ENCODE data around the gene KPNA1.
"Not testable (repeated sequence)": the region's sequence is repeated elsewhere in the genome, so short reads cannot be mapped to it uniquely, and the experiment has no call there.

The KPNA1 gene

DNA sequence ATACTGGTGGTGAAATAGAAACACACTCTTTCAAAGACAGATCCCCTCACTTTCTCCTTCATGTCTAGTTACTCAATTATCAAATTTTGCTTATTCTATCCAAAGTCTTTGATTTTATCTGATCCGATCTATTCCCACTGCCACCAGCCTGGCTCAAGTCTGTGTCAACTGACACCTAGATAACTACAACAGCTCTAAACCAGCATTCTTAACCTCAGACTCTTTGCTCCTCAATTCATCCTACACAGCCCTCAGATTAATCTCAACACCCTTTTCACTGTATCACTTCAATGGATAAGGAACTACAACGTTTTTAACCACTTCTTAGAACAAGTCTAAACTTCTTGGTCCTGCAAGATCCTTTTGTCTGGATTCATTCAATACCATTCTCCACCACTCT is 9.1 kb downstream of the KPNA1 start:
- peaks cover 78% of the 10 kb centered on the region for H4K20me1 ChIP-seq (ENCODE audit: insufficient read depth, low read length)
- H3K4me1 ChIP-seq (ENCODE audit: low read length): 0 out of 2 replicates have a peak, but pooled peaks cover 5% of the 10 kb centered on the region
- H3K79me2 ChIP-seq (ENCODE audit: low read length): peaks cover 96% of the 10 kb centered on the region
- H3K9me3 ChIP-seq (ENCODE audit: insufficient read depth, low read length): no peaks in the 10 kb centered on the region
- H3K27ac ChIP-seq (ENCODE audit: low read length): no peak overlapping the region
- no peaks in the 10 kb centered on the region for H3K27me3 ChIP-seq (ENCODE audit: low read depth, low read length)
- peaks cover 12% of the 10 kb centered on the region for H3K36me3 ChIP-seq (replicated peaks; ENCODE audit: low read depth, low read length)
- H3K9ac ChIP-seq (ENCODE audit: low read length): no peak overlapping the region
- TF ChIP-seq, protein P1, sequence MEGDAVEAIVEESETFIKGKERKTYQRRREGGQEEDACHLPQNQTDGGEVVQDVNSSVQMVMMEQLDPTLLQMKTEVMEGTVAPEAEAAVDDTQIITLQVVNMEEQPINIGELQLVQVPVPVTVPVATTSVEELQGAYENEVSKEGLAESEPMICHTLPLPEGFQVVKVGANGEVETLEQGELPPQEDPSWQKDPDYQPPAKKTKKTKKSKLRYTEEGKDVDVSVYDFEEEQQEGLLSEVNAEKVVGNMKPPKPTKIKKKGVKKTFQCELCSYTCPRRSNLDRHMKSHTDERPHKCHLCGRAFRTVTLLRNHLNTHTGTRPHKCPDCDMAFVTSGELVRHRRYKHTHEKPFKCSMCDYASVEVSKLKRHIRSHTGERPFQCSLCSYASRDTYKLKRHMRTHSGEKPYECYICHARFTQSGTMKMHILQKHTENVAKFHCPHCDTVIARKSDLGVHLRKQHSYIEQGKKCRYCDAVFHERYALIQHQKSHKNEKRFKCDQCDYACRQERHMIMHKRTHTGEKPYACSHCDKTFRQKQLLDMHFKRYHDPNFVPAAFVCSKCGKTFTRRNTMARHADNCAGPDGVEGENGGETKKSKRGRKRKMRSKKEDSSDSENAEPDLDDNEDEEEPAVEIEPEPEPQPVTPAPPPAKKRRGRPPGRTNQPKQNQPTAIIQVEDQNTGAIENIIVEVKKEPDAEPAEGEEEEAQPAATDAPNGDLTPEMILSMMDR (IDR thresholded peaks at IDR 0.05; ENCODE audit: low read depth, low read length): no peak
- TF ChIP-seq EZH2phosphoT487 (IDR thresholded peaks at IDR 0.05; ENCODE audit: low read depth): no peak
- H3K4me2 ChIP-seq (ENCODE audit: low read length): no peak overlapping the region
- H2AFZ ChIP-seq (ENCODE audit: low read depth, low read length): no peak overlapping the region
- no peak overlapping the region for H3K4me3 ChIP-seq (ENCODE audit: low read length)

GRCh38 chr3:122502941-122503340 is 11.8 kb downstream of the KPNA1 start:
- no peak overlapping the region for H3K9ac ChIP-seq (ENCODE audit: low read length)
- no peaks in the 10 kb centered on the region for H3K9me3 ChIP-seq (ENCODE audit: insufficient read depth, low read length)
- H3K4me3 ChIP-seq (ENCODE audit: low read length): no peak overlapping the region
- H3K27ac ChIP-seq (ENCODE audit: low read length): no peak overlapping the region
- no peak for TF ChIP-seq EZH2phosphoT487 (IDR thresholded peaks at IDR 0.05; ENCODE audit: low read depth)
- peaks cover 88% of the 10 kb centered on the region for H3K79me2 ChIP-seq (ENCODE audit: low read length)
- peaks cover 4% of the 10 kb centered on the region for H3K36me3 ChIP-seq (replicated peaks; ENCODE audit: low read depth, low read length)
- peaks cover 53% of the 10 kb centered on the region for H4K20me1 ChIP-seq (ENCODE audit: insufficient read depth, low read length)
- H2AFZ ChIP-seq (ENCODE audit: low read depth, low read length): no peak overlapping the region
- H3K27me3 ChIP-seq (ENCODE audit: low read depth, low read length): no peaks in the 10 kb centered on the region
- H3K4me2 ChIP-seq (ENCODE audit: low read length): no peak overlapping the region
- H3K4me1 ChIP-seq (ENCODE audit: low read length): peaks cover 4% of the 10 kb centered on the region

DNA sequence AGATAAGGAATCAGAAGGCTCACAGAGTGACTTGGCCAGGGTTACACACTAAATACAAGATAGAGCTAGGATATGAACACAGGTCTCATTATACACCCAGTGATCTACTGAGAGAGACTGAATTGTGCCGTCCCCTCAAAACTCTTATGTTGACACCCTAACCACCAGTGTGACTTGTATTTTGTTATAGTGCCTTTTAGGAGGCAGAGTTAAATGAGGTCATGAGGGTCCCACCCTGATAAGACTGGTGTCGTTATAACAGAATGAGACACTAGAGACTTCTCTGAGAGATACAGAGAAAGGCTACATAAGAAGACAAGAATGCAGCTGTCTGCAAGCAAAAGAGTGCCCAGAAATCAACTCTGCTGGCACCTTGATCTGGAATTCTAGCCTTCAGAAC is 12.6 kb downstream of the KPNA1 start:
- Histone ChIP-seq H3K27me3 (ENCODE audit: low read depth, low read length) (no peaks in the 10 kb centered on the region), H3K4me2 (ENCODE audit: low read length) (no peak overlapping the region)

DNA sequence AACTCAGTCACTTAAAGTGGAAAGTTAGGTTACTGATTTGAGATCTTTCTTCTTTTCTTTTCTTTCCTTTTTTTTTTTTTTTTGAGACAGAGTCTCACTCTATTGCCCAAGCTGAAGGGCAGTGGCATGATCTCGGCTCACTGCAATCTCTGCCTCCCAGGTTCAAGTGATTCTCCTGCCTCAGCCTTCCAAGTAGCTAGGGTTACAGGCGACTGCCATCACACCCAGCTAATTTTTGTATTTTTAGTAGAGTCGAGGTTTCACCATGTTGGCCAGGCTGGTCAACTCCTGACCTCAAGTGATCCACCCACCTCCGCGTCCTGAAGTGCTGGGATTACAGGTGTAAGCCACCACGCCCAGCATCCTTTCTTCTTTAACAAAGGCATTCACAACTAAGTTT is 13.8 kb downstream of the KPNA1 start:
- H3K4me1 ChIP-seq (ENCODE audit: low read length): peaks cover 12% of the 10 kb centered on the region
- H3K9me3 ChIP-seq (ENCODE audit: insufficient read depth, low read length); H3K27me3 ChIP-seq (ENCODE audit: low read depth, low read length); H2AFZ ChIP-seq (ENCODE audit: low read depth, low read length); H3K9ac ChIP-seq (ENCODE audit: low read length); H3K4me3 ChIP-seq (ENCODE audit: low read length); H3K4me2 ChIP-seq (ENCODE audit: low read length); H3K27ac ChIP-seq (ENCODE audit: low read length); H3K36me3 ChIP-seq (replicated peaks; ENCODE audit: low read depth, low read length): not testable (repeated sequence)
- peaks cover 84% of the 10 kb centered on the region for H3K79me2 ChIP-seq (ENCODE audit: low read length)
- peaks cover 55% of the 10 kb centered on the region for H4K20me1 ChIP-seq (ENCODE audit: insufficient read depth, low read length)

More for the DNA sequence above, 12.6 kb downstream of the KPNA1 start:
- no peak overlapping the region for H3K27ac ChIP-seq (ENCODE audit: low read length)
- H3K36me3 ChIP-seq (replicated peaks; ENCODE audit: low read depth, low read length): peaks cover 4% of the 10 kb centered on the region
- H3K9ac ChIP-seq (ENCODE audit: low read length): no peak overlapping the region
- H3K9me3 ChIP-seq (ENCODE audit: insufficient read depth, low read length): no peaks in the 10 kb centered on the region
- no peak overlapping the region for H2AFZ ChIP-seq (ENCODE audit: low read depth, low read length)
- H3K79me2 ChIP-seq (ENCODE audit: low read length): peaks cover 88% of the 10 kb centered on the region
- H4K20me1 ChIP-seq (ENCODE audit: insufficient read depth, low read length): peaks cover 57% of the 10 kb centered on the region
- no peak overlapping the region for H3K4me3 ChIP-seq (ENCODE audit: low read length)
- H3K4me1 ChIP-seq (ENCODE audit: low read length): peaks cover 12% of the 10 kb centered on the region
- TF ChIP-seq EZH2phosphoT487 (IDR thresholded peaks at IDR 0.05; ENCODE audit: low read depth): no peak
- TF ChIP-seq, protein P1 (IDR thresholded peaks at IDR 0.05; ENCODE audit: low read depth, low read length): no peak

DNA sequence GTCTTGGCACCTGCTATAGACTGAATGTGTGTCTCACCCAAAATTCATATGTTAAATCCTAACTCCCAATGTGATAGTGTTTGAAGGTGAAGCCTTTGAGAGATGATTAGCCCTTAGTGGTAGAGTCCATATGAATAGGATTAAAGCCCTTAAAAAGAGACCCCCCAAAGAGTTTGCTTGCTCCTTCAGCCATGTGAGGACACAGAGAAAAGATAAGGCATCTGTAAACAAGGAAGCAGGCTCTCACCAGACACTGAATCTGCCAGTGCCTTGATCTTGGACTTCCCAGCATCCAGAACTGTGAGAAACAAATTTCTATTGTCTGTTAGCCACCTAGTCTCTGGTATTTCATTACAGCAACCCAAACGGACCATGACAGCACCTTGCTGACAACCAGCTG is 16.6 kb downstream of the KPNA1 start:
- no peak overlapping the region for H3K4me3 ChIP-seq (ENCODE audit: low read length)
- peaks cover 56% of the 10 kb centered on the region for H3K79me2 ChIP-seq (ENCODE audit: low read length)
- H3K9me3 ChIP-seq (ENCODE audit: insufficient read depth, low read length): no peaks in the 10 kb centered on the region
- H3K36me3 ChIP-seq (replicated peaks; ENCODE audit: low read depth, low read length): peaks cover 12% of the 10 kb centered on the region
- TF ChIP-seq, protein P1 (IDR thresholded peaks at IDR 0.05; ENCODE audit: low read depth, low read length): no peak
- no peak for TF ChIP-seq EZH2phosphoT487 (IDR thresholded peaks at IDR 0.05; ENCODE audit: low read depth)
- peaks cover 12% of the 10 kb centered on the region for H3K4me1 ChIP-seq (ENCODE audit: low read length)
- 0 out of 2 replicates have a peak overlapping the region, but pooled peaks have one; percentile 7 for H3K4me2 ChIP-seq (ENCODE audit: low read length)
- H4K20me1 ChIP-seq (ENCODE audit: insufficient read depth, low read length): peaks cover 33% of the 10 kb centered on the region
- no peaks in the 10 kb centered on the region for H3K27me3 ChIP-seq (ENCODE audit: low read depth, low read length)
- no peak overlapping the region for H2AFZ ChIP-seq (ENCODE audit: low read depth, low read length)
- H3K27ac ChIP-seq (ENCODE audit: low read length): no peak overlapping the region
- no peak overlapping the region for H3K9ac ChIP-seq (ENCODE audit: low read length)
